Activated naive CD4-positive, alpha-beta T cell treated with anti-CD3 and anti-CD28 coated beads, Interleukin-2, amount 10 ng/mL, durations not matched to agents 7 days and 5 days (primary cell): ENCODE data around the gene BBX.
"Not testable (repeated sequence)": the region's sequence is repeated elsewhere in the genome, so short reads cannot be mapped to it uniquely, and the experiment has no call there.

Source experiments
- CTCF ChIA-PET: fragments of 350-600 bp; sonication (Branson Sonifier 250); formaldehyde crosslinking; loops from one replicate; lab custom pipeline; 2021; ENCODE audit warnings: antibody characterized with exemption; lab: Charles Lee
- DNase-seq: peaks from one replicate; pipeline ENCODE4 v3.0.0-alpha.2; 2020
- H3K27ac Mint-ChIP-seq: one replicate; pipeline ENCODE4 v1.8.0; 2021; ENCODE audit warnings: mild to moderate bottlenecking, moderate library complexity, mixed read lengths
- H3K27me3 Mint-ChIP-seq: one replicate; pipeline ENCODE4 v1.8.0; 2021; ENCODE audit warnings: mild to moderate bottlenecking, mixed read lengths
- H3K36me3 Mint-ChIP-seq: one replicate; pipeline ENCODE4 v1.8.0; 2021; ENCODE audit warnings: mixed read lengths
- H3K4me1 Mint-ChIP-seq: one replicate; pipeline ENCODE4 v1.8.0; 2021; ENCODE audit warnings: mixed read lengths
- H3K4me3 Mint-ChIP-seq: one replicate; pipeline ENCODE4 v1.8.0; 2021; ENCODE audit warnings: mild to moderate bottlenecking, moderate library complexity, mixed read lengths
- H3K9me3 Mint-ChIP-seq: one replicate; pipeline ENCODE4 v1.8.0; 2021; ENCODE audit warnings: mixed read lengths

Gene BBX

GRCh38 chr3:107676469-107677309 lies 153.9 kb downstream of the BBX start:
- Mint-ChIP-seq H3K4me3 (no peak overlapping the region), H3K36me3 (no peaks in the 10 kb centered on the region), H3K4me1 (no peaks in the 10 kb centered on the region), H3K27me3 (no peaks in the 10 kb centered on the region), H3K9me3 (no peaks in the 10 kb centered on the region), H3K27ac (no peak overlapping the region)
- DNase-seq = no peak
- CTCF ChIA-PET = interaction anchor here (0.6 to 4.4 kb wide), 18 partner anchors 9 to 462 kb away, joined by 3 to 45 read pairs (median 6); no protein-coding TSS in a partner anchor

- Mint-ChIP-seq H3K4me1 (peaks cover 14% of the 10 kb centered on the region), H3K4me3 (no peak overlapping the region), H3K36me3 (no peaks in the 10 kb centered on the region), H3K9me3 (no peaks in the 10 kb centered on the region), H3K27me3 (no peaks in the 10 kb centered on the region), H3K27ac (no peak overlapping the region)
- no peak for DNase-seq
- CTCF ChIA-PET = interaction anchor here (1.2 to 2.3 kb wide), 2 partner anchors 10 to 62 kb away, joined by 3 to 6 read pairs; no protein-coding TSS in a partner anchor
Measured at GRCh38 chr3:107679921-107680320, 157.2 kb downstream of the BBX start.

GRCh38 chr3:107680698-107681097 lies 157.9 kb downstream of the BBX start:
- CTCF ChIA-PET = interaction anchor here (1.2 to 2.3 kb wide), 2 partner anchors 9 to 61 kb away, joined by 3 to 6 read pairs; no protein-coding TSS in a partner anchor
- no peaks in the 10 kb centered on the region for H3K36me3 Mint-ChIP-seq
- H3K4me3 Mint-ChIP-seq = no peak overlapping the region
- no peaks in the 10 kb centered on the region for H3K27me3 Mint-ChIP-seq
- no peak for DNase-seq
- H3K4me1 Mint-ChIP-seq = peaks cover 21% of the 10 kb centered on the region
- no peaks in the 10 kb centered on the region for H3K9me3 Mint-ChIP-seq
- H3K27ac Mint-ChIP-seq = no peak overlapping the region

- H3K27ac Mint-ChIP-seq = no peak overlapping the region
- H3K9me3 Mint-ChIP-seq = no peaks in the 10 kb centered on the region
- no peaks in the 10 kb centered on the region for H3K27me3 Mint-ChIP-seq
- CTCF ChIA-PET = interaction anchor here (2.3 kb wide), 1 partner anchor 9 kb away, joined by 6 read pairs; no protein-coding TSS in a partner anchor
- peaks cover 22% of the 10 kb centered on the region for H3K4me1 Mint-ChIP-seq
- DNase-seq = no peak
- H3K36me3 Mint-ChIP-seq = no peaks in the 10 kb centered on the region
- no peak overlapping the region for H3K4me3 Mint-ChIP-seq
Measured at GRCh38 chr3:107681396-107681795, 158.6 kb downstream of the BBX start.

GRCh38 chr3:107682580-107682979 lies 159.8 kb downstream of the BBX start:
- H3K9me3 Mint-ChIP-seq = no peaks in the 10 kb centered on the region
- no peaks in the 10 kb centered on the region for H3K36me3 Mint-ChIP-seq
- no peaks in the 10 kb centered on the region for H3K27me3 Mint-ChIP-seq
- CTCF ChIA-PET = interaction anchor here (0.9 to 2.9 kb wide), 3 partner anchors 22 to 61 kb away, joined by 3 to 13 read pairs (median 4); no protein-coding TSS in a partner anchor
- H3K27ac Mint-ChIP-seq = no peak overlapping the region
- no peak for DNase-seq
- peaks cover 22% of the 10 kb centered on the region for H3K4me1 Mint-ChIP-seq
- H3K4me3 Mint-ChIP-seq = no peak overlapping the region

- H3K27ac Mint-ChIP-seq = no peak overlapping the region
- no peaks in the 10 kb centered on the region for H3K9me3 Mint-ChIP-seq
- no peak overlapping the region for H3K4me3 Mint-ChIP-seq
- no peaks in the 10 kb centered on the region for H3K27me3 Mint-ChIP-seq
- CTCF ChIA-PET = interaction anchor here (0.8 to 2.9 kb wide), 3 partner anchors 23 to 244 kb away, joined by 3 to 13 read pairs (median 3); no protein-coding TSS in a partner anchor
- DNase-seq = no peak
- no peaks in the 10 kb centered on the region for H3K36me3 Mint-ChIP-seq
- peaks cover 22% of the 10 kb centered on the region for H3K4me1 Mint-ChIP-seq
Measured at GRCh38 chr3:107683447-107683846, 160.7 kb downstream of the BBX start.

GRCh38 chr3:107684431-107684925 lies 161.7 kb downstream of the BBX start:
- H3K27me3 Mint-ChIP-seq = no peaks in the 10 kb centered on the region
- H3K27ac Mint-ChIP-seq = no peak overlapping the region
- no peaks in the 10 kb centered on the region for H3K36me3 Mint-ChIP-seq
- peaks cover 22% of the 10 kb centered on the region for H3K4me1 Mint-ChIP-seq
- no peaks in the 10 kb centered on the region for H3K9me3 Mint-ChIP-seq
- CTCF ChIA-PET = interaction anchor here (1.0 to 2.9 kb wide), 5 partner anchors 9 to 243 kb away, joined by 3 to 13 read pairs (median 3); no protein-coding TSS in a partner anchor
- no peak overlapping the region for H3K4me3 Mint-ChIP-seq
- DNase-seq = peak; percentile 36

GRCh38 chr3:107685383-107685782 lies 162.6 kb downstream of the BBX start:
- Mint-ChIP-seq H3K27ac (no peak overlapping the region), H3K9me3 (no peaks in the 10 kb centered on the region), H3K4me1 (peaks cover 22% of the 10 kb centered on the region), H3K27me3 (no peaks in the 10 kb centered on the region), H3K4me3 (no peak overlapping the region), H3K36me3 (no peaks in the 10 kb centered on the region)
- CTCF ChIA-PET = interaction anchor here (1.0 to 1.4 kb wide), 2 partner anchors 10 to 26 kb away, joined by 3 to 4 read pairs; no protein-coding TSS in a partner anchor
- no peak for DNase-seq

- H3K27me3 Mint-ChIP-seq = no peaks in the 10 kb centered on the region
- peaks cover 22% of the 10 kb centered on the region for H3K4me1 Mint-ChIP-seq
- CTCF ChIA-PET = interaction anchor here (4.7 kb wide), 1 partner anchor 10 kb away, joined by 45 read pairs; no protein-coding TSS in a partner anchor
- no peaks in the 10 kb centered on the region for H3K36me3 Mint-ChIP-seq
- no peak overlapping the region for H3K27ac Mint-ChIP-seq
- no peaks in the 10 kb centered on the region for H3K9me3 Mint-ChIP-seq
- H3K4me3 Mint-ChIP-seq = no peak overlapping the region
- DNase-seq = no peak
Measured at GRCh38 chr3:107687056-107687581, 164.4 kb downstream of the BBX start.

- Mint-ChIP-seq H3K4me1 (peaks cover 15% of the 10 kb centered on the region), H3K36me3 (no peaks in the 10 kb centered on the region), H3K9me3 (no peaks in the 10 kb centered on the region), H3K4me3 (no peak overlapping the region), H3K27ac (no peak overlapping the region), H3K27me3 (no peaks in the 10 kb centered on the region)
- DNase-seq = no peak
- CTCF ChIA-PET = interaction anchor here (1.2 to 4.7 kb wide), 6 partner anchors 8 to 157 kb away, joined by 3 to 45 read pairs (median 4); no protein-coding TSS in a partner anchor
Measured at GRCh38 chr3:107689355-107689754, 166.6 kb downstream of the BBX start.

- no peak for DNase-seq
- CTCF ChIA-PET = interaction anchor here (0.6 to 4.7 kb wide), 14 partner anchors 9 to 787 kb away, joined by 3 to 45 read pairs (median 3); no protein-coding TSS in a partner anchor
- no peaks in the 10 kb centered on the region for H3K9me3 Mint-ChIP-seq
- no peaks in the 10 kb centered on the region for H3K27me3 Mint-ChIP-seq
- no peaks in the 10 kb centered on the region for H3K36me3 Mint-ChIP-seq
- no peak overlapping the region for H3K27ac Mint-ChIP-seq
- peaks cover 2% of the 10 kb centered on the region for H3K4me1 Mint-ChIP-seq
- no peak overlapping the region for H3K4me3 Mint-ChIP-seq
Measured at GRCh38 chr3:107690522-107691138, 167.9 kb downstream of the BBX start.

- CTCF ChIA-PET, H3K9me3 Mint-ChIP-seq, H3K27me3 Mint-ChIP-seq, H3K27ac Mint-ChIP-seq, H3K4me3 Mint-ChIP-seq, H3K36me3 Mint-ChIP-seq, DNase-seq, H3K4me1 Mint-ChIP-seq: not testable (repeated sequence)
Measured at GRCh38 chr3:107691984-107692383, 169.2 kb downstream of the BBX start.

GRCh38 chr3:107697348-107697747 lies 174.6 kb downstream of the BBX start:
- H3K27ac Mint-ChIP-seq, CTCF ChIA-PET, H3K4me1 Mint-ChIP-seq: not testable (repeated sequence)

GRCh38 chr3:107697855-107698254 lies 175.1 kb downstream of the BBX start:
- Mint-ChIP-seq H3K4me3 (peak overlapping the region; percentile 71), H3K27ac (peak overlapping the region; percentile 81)
- H3K9me3 Mint-ChIP-seq, H3K36me3 Mint-ChIP-seq, H3K4me1 Mint-ChIP-seq, CTCF ChIA-PET, H3K27me3 Mint-ChIP-seq: not testable (repeated sequence)
- DNase-seq = peak; percentile 21

More at GRCh38 chr3:107697348-107697747, 174.6 kb downstream of the BBX start:
- H3K4me3 Mint-ChIP-seq = peak overlapping the region; percentile 71
- H3K27me3 Mint-ChIP-seq, H3K36me3 Mint-ChIP-seq, H3K9me3 Mint-ChIP-seq, DNase-seq: not testable (repeated sequence)
